ENCODE results near the gene ADM. TPM values are rescaled to one million over a fixed set of nuclear protein-coding genes. Genes with fewer than 3 reads are reported as not detected.

Gene ADM
- total and polyA plus RNA-seq, 2 donors (not counting 1 experiment from before 2014, with no cell fraction given), result 2.3 to 10.4 TPM

- POLR2A ChIA-PET, result interaction anchor here (0.6 kb wide), 1 partner anchor 24 kb away, joined by 7 read pairs; no protein-coding TSS in a partner anchor
Measured at GRCh38 chr11:10322830-10323792, 18.2 kb downstream of the ADM start.

More at GRCh38 chr11:10322830-10323792, 18.2 kb downstream of the ADM start:
- Histone ChIP-seq H3K9ac (ENCODE audit: low read length) (no peak overlapping the region), H3K4me1 (ENCODE audit: control insufficient read depth in 2 of 2, insufficient read depth in 2 of 2, low read length in 2 of 2) (peaks cover 7 to 14% of the 10 kb centered on the region in 2 donors), H2AFZ (ENCODE audit: insufficient read depth, low read depth, low read length, poor library complexity, severe bottlenecking) (no peak overlapping the region), H4K20me1 (ENCODE audit: control insufficient read depth, insufficient read depth, low read length, poor library complexity, severe bottlenecking) (no peaks in the 10 kb centered on the region), H3K27ac (ENCODE audit: low read length in 2 of 2) (no peak overlapping the region), H3K4me2 (replicated peaks; ENCODE audit: low read depth, low read length, poor library complexity, severe bottlenecking) (peak overlapping the region; percentile 32), H3K9me3 (ENCODE audit: control extremely low read depth in 1 of 3, control insufficient read depth in 2 of 3, insufficient read depth in 1 of 3, low read length in 2 of 3) (no peaks in the 10 kb centered on the region), H3K36me3 (replicated peaks in 1 of 2; ENCODE audit: control extremely low read depth in 1 of 2, control insufficient read depth in 1 of 2, extremely low read depth in 1 of 2, insufficient read depth in 2 of 2, low read length in 1 of 2) (no peaks in the 10 kb centered on the region), H3K79me2 (ENCODE audit: control insufficient read depth, insufficient read depth, low read length) (no peaks in the 10 kb centered on the region), H3K27me3 (replicated peaks in 1 of 4; ENCODE audit: control extremely low read depth in 1 of 4, control insufficient read depth in 3 of 4, insufficient read depth in 4 of 4, low read length in 3 of 4) (peaks cover 0 to 6% (median 0%) of the 10 kb centered on the region in 4 experiments), H3K4me3 (ENCODE audit: control extremely low read depth in 1 of 5, extremely low read depth in 1 of 5, insufficient read depth in 1 of 5, low read depth in 2 of 5, low read length in 4 of 5) (no peak overlapping the region)
- Mint-ChIP-seq H3K4me1 (peaks cover 17% of the 10 kb centered on the region), H3K27me3 (peaks cover 16% of the 10 kb centered on the region), H3K27ac (peak overlapping the region; percentile 67), H3K4me3 (no peak overlapping the region), H3K9me3 (ENCODE audit: insufficient read depth) (no peaks in the 10 kb centered on the region)
- intact Hi-C loops (cut with micrococcal nuclease), result loop anchor here (1.0 to 5.0 kb wide), 5 partner anchors 15 to 1306 kb away; no protein-coding TSS in a partner anchor
- CTCF ChIA-PET, result interaction anchor here (0.7 to 4.6 kb wide), 24 partner anchors 9 to 1307 kb away, joined by 3 to 53 read pairs (median 5); partner anchors contain the start of gene ADM
- TF ChIP-seq CTCF (IDR thresholded peaks at IDR 0.05) (peak; percentile 76), EZH2 (IDR thresholded peaks at IDR 0.05; ENCODE audit: borderline replicate concordance, insufficient read depth, low read depth, low read length, poor library complexity, severe bottlenecking) (no peak)
- DNase-seq (peak; percentile 70), ATAC-seq (ENCODE audit: low read depth) (peak; percentile 44)
- WGBS (ENCODE audit: insufficient coverage), result 100% methylated on average over 1 of the region's 8 CpGs
